ENCODE data around the gene RFC1.

Gene RFC1

DNA sequence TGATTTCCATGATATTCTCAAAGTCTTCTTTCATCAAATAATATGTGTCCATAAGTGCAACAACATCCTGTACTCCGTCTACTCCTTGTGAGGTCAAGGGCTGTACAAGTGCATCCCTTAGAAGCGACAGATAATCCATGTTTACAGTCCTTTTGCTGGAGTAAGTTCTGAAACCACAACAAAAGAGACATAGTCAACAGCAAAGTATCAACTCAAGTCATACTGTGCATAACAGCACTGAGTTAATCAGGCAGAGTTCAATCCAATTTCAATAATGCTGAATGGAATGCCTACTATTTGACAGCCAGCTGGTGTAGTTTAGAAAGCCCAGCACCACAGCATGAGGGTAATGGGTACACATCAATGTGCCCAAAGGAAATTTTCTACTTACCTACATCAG is 74.5 kb downstream of the RFC1 start:
- TF ChIP-seq, protein P1, sequence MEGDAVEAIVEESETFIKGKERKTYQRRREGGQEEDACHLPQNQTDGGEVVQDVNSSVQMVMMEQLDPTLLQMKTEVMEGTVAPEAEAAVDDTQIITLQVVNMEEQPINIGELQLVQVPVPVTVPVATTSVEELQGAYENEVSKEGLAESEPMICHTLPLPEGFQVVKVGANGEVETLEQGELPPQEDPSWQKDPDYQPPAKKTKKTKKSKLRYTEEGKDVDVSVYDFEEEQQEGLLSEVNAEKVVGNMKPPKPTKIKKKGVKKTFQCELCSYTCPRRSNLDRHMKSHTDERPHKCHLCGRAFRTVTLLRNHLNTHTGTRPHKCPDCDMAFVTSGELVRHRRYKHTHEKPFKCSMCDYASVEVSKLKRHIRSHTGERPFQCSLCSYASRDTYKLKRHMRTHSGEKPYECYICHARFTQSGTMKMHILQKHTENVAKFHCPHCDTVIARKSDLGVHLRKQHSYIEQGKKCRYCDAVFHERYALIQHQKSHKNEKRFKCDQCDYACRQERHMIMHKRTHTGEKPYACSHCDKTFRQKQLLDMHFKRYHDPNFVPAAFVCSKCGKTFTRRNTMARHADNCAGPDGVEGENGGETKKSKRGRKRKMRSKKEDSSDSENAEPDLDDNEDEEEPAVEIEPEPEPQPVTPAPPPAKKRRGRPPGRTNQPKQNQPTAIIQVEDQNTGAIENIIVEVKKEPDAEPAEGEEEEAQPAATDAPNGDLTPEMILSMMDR (IDR thresholded peaks at IDR 0.05; ENCODE audit: low read depth, low read length, missing control alignments), result no peak
- no peak overlapping the region for H3K4me3 ChIP-seq (replicated peaks; ENCODE audit: low read depth, low read length)
- no peak for DNase-seq (ENCODE audit: extremely low read depth, low read depth)

DNA sequence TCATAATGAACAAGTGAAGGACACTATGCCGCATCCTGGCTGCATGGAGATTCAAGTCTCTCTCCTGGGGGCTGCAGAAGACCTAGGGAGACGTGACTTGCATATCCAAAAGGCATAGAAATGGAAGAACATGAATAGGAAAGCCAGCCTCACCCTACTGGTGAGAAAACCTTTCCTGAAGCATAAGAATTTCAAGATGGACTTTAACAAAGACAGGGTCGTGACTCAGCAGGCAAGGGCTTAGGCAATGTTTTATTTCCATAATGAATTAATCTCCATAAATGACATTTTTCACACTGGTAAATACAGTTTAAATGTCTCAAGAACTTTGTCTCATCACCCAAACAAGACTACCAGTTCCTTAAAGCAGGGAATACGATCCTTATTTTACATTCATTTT is 78.9 kb downstream of the RFC1 start:
- TF ChIP-seq, protein P1 (IDR thresholded peaks at IDR 0.05; ENCODE audit: low read depth, low read length, missing control alignments), result no peak
- H3K4me3 ChIP-seq (replicated peaks; ENCODE audit: low read depth, low read length), result no peak overlapping the region
- no peak for DNase-seq (ENCODE audit: extremely low read depth, low read depth)

DNA sequence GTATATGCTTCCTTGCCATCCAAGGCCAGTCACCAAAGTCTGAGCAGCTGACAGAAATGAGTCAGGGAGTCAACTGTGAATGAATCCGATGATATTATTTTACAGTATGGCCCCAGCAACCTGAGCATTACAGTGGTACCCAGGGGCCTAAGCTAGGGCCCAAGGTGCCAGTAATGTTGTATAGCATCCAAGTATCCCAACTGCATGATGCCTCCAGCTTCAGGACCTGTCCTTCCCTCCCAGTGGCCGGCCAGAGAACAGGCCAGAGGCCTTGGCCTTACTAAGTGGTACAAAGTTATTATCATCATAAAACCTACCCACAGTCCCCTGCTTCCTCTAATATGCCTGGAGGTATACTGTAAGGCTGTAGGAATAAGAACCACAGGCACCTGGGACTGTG is 79.9 kb downstream of the RFC1 start:
- DNase-seq (ENCODE audit: extremely low read depth, low read depth), result no peak
- TF ChIP-seq, protein P1 (IDR thresholded peaks at IDR 0.05; ENCODE audit: low read depth, low read length, missing control alignments), result no peak
- no peak overlapping the region for H3K4me3 ChIP-seq (replicated peaks; ENCODE audit: low read depth, low read length)

DNA sequence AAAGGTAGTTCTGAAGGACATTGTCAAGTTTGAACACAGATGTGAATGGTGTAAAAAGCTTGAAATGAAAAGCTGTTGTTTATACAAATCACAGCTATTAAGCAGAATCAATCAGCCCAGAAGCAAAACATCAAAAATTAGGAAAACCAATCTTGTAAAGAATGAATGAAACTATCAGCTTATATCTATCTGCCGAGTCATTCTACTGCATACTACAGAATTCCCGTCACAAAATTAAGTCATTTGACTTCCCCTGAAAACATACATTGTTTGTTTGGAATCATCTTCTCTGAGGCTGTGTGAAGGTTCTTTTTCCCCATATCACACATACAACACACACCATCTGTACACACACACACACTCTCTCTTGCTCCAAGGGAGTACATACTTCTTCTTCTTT is 80.3 kb downstream of the RFC1 start:
- TF ChIP-seq, protein P1 (IDR thresholded peaks at IDR 0.05; ENCODE audit: low read depth, low read length, missing control alignments), result no peak
- no peak overlapping the region for H3K4me3 ChIP-seq (replicated peaks; ENCODE audit: low read depth, low read length)
- no peak for DNase-seq (ENCODE audit: extremely low read depth, low read depth)

DNA sequence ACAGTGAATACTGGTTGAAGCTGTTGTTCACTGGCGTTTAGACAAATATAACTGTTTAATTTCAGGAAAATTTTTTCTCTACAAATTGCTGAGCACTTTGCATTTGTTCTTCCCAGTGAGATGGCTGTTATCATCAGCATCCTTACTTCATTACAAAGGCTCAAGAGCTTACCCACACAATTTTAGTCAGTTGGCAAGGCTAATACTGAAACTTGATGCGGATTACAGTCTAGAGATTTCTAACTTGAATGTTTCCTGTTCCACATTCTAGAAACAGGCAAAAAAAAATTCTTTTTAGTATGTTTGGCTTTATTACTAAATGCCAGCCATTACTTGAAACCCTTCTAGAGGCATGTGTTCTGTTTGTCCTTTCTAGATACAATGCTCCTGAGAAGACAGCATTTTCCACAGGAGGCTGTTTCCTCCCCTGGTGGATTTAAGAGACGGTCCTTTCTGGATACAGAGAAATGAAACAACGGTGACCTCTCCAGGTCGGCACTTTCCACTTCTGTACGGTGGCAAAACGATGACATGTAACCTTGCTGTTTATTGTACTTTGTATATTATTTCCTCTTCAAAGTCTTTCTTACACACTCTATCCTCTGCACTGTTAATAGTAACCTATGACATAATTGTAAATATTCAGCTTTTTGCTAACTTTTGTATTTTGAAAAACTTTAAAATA is 80.9 kb downstream of the RFC1 start:
- TF ChIP-seq, protein P1 (IDR thresholded peaks at IDR 0.05; ENCODE audit: low read depth, low read length, missing control alignments), result no peak
- no peak overlapping the region for H3K4me3 ChIP-seq (replicated peaks; ENCODE audit: low read depth, low read length)
- no peak for DNase-seq (ENCODE audit: extremely low read depth, low read depth)

DNA sequence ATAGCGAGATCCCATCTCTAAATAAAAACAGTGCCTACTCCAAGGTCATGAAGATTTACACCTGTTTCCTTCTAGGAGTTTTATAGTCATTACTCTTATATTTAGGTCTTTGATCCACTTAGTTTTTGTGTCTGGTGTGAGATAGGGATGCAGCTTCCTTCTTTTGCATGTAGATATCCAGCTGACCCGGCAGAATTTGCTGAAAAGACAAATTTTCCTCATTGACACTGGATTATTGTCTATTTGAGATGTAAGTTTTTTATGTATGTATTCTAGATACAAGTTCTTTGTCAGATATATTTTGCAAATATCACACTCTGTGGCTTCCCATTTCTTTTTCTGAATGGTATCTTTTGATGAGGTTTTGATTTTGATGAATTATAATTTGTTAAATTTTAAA is 85.4 kb downstream of the RFC1 start:
- DNase-seq (ENCODE audit: extremely low read depth, low read depth), result no peak
- H3K4me3 ChIP-seq (replicated peaks; ENCODE audit: low read depth, low read length), result no peak overlapping the region
- TF ChIP-seq, protein P1 (IDR thresholded peaks at IDR 0.05; ENCODE audit: low read depth, low read length, missing control alignments), result no peak

DNA sequence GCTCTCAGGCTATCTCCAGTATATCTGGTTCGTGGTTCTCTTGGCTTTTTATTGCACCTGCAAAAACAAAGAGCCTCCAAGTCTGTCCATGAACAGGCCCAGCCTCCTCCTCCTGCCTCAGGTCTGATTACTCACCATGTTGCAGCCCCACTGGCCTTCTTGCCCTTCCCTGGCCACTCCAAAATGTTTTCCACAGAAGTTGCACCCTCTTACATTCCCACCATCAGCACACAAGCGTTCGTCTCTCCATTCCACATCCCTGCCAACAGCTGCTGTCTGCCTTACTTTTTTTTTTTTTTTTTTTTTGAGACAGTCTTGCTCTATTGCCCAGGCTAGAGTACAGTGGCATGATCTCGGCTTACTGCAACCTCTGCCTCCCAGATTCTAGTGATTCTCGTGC is 86.7 kb downstream of the RFC1 start:
- no peak overlapping the region for H3K4me3 ChIP-seq (replicated peaks; ENCODE audit: low read depth, low read length)
- TF ChIP-seq, protein P1 (IDR thresholded peaks at IDR 0.05; ENCODE audit: low read depth, low read length, missing control alignments), result no peak
- DNase-seq (ENCODE audit: extremely low read depth, low read depth), result no peak

Measured in HFF-Myc (cell line).